Measurements from ENCODE around the gene CD84.
"Not testable (repeated sequence)": the region's sequence is repeated elsewhere in the genome, so short reads cannot be mapped to it uniquely, and the experiment has no call there.

The CD84 gene

GRCh38 chr1:160500321-160500990 is 78.8 kb downstream of the CD84 start:
- no peak for DNase-seq

DNA sequence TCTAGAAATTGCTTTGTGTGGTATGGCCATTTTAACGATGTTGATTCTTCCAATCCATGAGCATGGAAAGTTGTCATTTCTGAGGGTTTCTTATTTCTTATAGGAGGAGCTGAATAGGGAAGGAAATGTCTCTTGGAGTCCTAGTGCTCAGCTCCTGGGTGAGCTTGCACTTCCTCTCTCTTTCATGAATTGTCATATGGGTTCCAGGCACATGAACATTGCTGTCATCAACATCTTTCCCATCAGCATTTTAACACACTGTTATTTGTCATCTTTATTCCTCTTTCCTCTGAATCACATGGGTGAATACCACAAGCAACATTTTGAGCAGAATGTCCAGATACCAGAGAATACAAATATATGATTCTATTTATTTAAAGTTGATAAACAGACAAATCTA is 79.7 kb downstream of the CD84 start:
- no peak for DNase-seq

- DNase-seq = not testable (repeated sequence)
These were observed 80.8 kb downstream of the CD84 start for GRCh38 chr1:160498301-160499065.

DNA sequence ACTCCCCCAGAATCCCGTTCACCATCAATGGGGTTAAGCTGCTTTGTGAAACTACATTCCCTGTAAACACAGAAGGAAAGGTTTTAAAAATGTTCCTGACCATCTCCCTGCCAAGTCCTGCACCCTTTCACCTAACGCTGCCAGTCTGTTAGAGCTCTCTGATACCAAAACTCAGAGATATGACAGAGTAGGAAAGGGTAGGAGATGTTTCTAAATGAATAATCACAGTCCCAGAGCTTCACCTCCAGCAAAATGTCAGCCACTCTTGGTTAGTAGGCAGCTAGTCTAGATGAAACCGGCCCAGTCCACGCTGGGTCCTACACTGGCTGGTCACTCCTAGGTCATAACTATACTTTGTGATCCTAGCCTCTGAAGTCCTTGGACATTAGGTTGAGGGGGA is 83.0 kb downstream of the CD84 start:
- DNase-seq = no peak

DNA sequence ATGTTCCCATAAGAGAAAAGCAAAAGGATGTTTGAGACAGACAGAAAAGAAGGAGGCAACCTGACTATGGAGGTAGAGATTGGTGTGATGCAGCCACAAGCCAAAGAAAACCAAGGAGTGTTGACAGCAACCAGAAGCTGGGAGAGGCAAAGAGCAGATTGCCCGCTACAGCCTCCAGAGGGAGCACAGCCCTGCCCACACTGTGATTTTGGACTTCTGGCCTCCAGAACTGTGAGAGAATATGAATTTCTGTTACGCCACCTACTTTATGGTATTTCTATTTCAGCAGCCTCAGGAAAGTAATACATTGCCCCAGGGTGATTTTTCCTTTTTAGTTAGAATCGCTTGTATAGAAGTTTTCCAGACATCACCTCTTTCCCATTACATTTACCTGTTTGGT is 84.7 kb downstream of the CD84 start:
- DNase-seq = peak; percentile 9

- DNase-seq = no peak
These were observed 86.7 kb downstream of the CD84 start for GRCh38 chr1:160492617-160493016.

GRCh38 chr1:160491981-160492380 is 87.3 kb downstream of the CD84 start:
- no peak for DNase-seq
